Uterus (tissue), 2 donors: ENCODE data around the gene CLDN18.

Experiments
- CTCF ChIP-seq, 4 experiments: fragments of 200-600 bp in 2 of 4; fragments of 450-650 bp in 2 of 4; sonication (generic) in 2 of 4; IDR thresholded peaks; one replicate each; pipeline ENCODE4 v1.5.1; 2016 to 2019; ENCODE audit warnings: antibody characterized with exemption in 4 of 4, mild to moderate bottlenecking in 2 of 4, moderate library complexity in 1 of 4
- POLR2A ChIP-seq, 2 donors: fragments of 450-650 bp; IDR thresholded peaks; one replicate each; pipeline ENCODE4 v1.6.1; 2016; ENCODE audit warnings: antibody characterized with exemption in 2 of 2, mild to moderate bottlenecking in 1 of 2, moderate library complexity in 1 of 2

GRCh38 chr3:138034918-138035317 lies 25.0 kb downstream of the CLDN18 start:
- TF ChIP-seq POLR2A (IDR thresholded peaks at IDR 0.05), result no peak
- TF ChIP-seq CTCF (IDR thresholded peaks at IDR 0.05), result no peak
